Transverse colon (tissue), 3 donors: ENCODE measurements around the gene RASAL2.

Source experiments
- CTCF ChIP-seq, 5 experiments: fragments of 200-600 bp in 3 of 5; fragments of 450-650 bp in 2 of 5; sonication (generic) in 3 of 5; IDR thresholded peaks; 1 replicate in 2 of 5; 2 replicates in 3 of 5; pipeline ENCODE4 v1.5.1; 2016 to 2017; ENCODE audit warnings: antibody characterized with exemption in 5 of 5, inconsistent platforms in 3 of 5, mild to moderate bottlenecking in 2 of 5, moderate library complexity in 1 of 5
- EP300 ChIP-seq: sonication (generic); formaldehyde crosslinking; IDR thresholded peaks from one replicate; pipeline ENCODE4 v1.6.1; 2017; ENCODE audit warnings: antibody characterized with exemption, low read depth
- POLR2A ChIP-seq: fragments of 450-650 bp; IDR thresholded peaks from one replicate; pipeline ENCODE4 v1.6.1; 2016; ENCODE audit warnings: antibody characterized with exemption, mild to moderate bottlenecking, moderate library complexity

DNA sequence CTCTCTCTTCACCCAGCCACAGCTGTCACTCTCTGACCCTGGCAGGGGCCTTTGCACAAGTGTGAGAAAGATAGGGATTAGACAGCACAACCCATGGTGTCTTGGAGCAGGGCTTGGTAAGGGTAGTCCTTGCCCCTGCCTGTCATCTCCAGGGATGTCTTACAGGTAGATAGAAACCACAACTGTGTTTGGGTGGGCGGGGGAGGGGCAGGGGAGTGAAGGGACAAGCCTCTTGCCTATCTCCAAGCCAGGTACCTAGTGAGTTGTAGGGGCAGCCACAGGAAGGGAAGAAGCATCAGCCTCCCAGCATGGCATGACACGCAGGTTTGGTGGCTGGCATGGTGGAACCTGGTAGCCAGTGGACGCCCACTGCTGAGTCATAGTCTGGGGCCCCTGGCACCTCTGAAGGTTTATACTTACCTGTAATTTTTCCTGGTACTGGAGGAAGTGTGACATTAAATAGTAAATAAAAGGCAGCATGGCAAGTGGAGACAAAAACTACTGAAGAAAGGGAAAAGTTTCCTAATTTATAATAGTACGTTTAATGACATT lies 305.3 kb downstream of the RASAL2 start:
- no peak for TF ChIP-seq POLR2A
- no peak for TF ChIP-seq CTCF (IDR thresholded peaks at IDR 0.05)
- TF ChIP-seq EP300 = no peak
